Measurements from ENCODE around the gene FKTN.

The FKTN gene

DNA sequence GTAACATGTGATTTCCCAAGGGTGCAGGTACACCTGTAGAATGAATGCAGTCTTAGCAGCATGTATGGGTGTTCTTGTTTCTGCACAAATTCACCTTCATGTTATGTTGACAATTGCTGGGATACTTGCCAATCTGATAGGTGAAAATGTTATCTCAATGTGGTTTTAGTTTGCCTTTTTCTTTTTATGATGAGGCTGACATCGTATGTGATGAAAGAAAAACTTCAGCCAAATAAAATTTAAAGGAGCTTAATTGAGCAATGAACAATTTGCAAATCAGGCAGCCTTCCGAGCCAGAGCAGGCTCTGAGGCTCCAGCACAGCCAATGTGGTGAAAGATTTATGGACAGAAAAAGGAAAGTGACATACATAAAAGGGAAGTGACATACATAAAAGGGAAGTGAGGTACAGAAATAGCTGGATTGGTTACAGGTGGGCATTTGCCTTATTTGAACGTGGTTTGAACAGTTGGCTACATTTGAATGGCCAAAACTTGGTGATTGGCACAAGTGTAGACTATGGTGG lies 114.8 kb downstream of the FKTN start:
- Histone ChIP-seq H3K27me3 (ENCODE audit: insufficient read depth, low read length, poor library complexity, severe bottlenecking) (no peaks in the 10 kb centered on the region), H3F3A (ENCODE audit: low read depth) (no peaks in the 10 kb centered on the region), H2AFZ (ENCODE audit: low read length) (peak overlapping the region; percentile 36; the same call in 1 of the 2 replicates), H3K79me2 (ENCODE audit: insufficient read depth, low read length) (no peaks in the 10 kb centered on the region), H4K20me1 (ENCODE audit: insufficient read depth, low read length, poor library complexity, severe bottlenecking) (no peaks in the 10 kb centered on the region), H3K9ac (ENCODE audit: low read depth, low read length, poor library complexity, severe bottlenecking) (no peak overlapping the region), H3K4me3 (ENCODE audit: low read length, poor library complexity, severe bottlenecking) (no peak overlapping the region), H3K9me3 (ENCODE audit: insufficient read depth, low read depth, low read length) (no peaks in the 10 kb centered on the region), H3K4me2 (ENCODE audit: low read depth, low read length, poor library complexity, severe bottlenecking) (no peak overlapping the region), H3K36me3 (ENCODE audit: insufficient read depth, low read length) (no peaks in the 10 kb centered on the region), H3K4me1 (ENCODE audit: insufficient read depth, low read length, poor library complexity, severe bottlenecking) (peaks cover 22% of the 10 kb centered on the region), H3K9me2 (replicated peaks; ENCODE audit: low read depth, low read length) (no peaks in the 10 kb centered on the region)
- TF ChIP-seq CTCF (conservative IDR thresholded peaks at IDR 0.05; ENCODE audit: low read length) (no peak), EZH2phosphoT487 (IDR thresholded peaks at IDR 0.05; ENCODE audit: borderline replicate concordance) (no peak)

DNA sequence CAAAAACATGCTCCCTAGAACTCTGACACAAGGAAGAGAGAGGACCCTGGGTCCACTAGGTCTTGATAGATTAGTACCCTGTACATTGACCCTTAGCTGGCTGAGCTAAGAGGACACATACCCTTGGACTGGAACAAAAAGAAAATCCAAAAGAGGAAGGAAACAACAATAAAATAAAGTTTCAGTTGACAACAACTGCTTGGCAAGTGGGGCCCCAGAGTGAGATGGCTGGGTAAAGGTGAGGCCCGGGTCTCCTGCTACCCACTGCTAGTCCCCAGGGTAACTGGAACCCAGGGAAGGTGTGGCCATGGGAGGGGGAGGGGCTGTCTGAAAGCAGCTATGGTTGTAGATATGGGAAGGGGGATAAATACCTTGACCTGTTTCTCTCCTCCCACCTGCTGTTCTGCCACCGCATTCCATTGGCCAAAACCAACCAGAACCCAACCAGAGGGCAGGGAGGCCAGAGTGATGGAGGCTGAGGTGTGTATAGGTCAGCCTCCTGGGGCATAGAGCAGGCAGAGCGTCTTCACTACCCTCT lies 116.0 kb downstream of the FKTN start:
- Histone ChIP-seq H4K20me1 (ENCODE audit: insufficient read depth, low read length, poor library complexity, severe bottlenecking) (no peaks in the 10 kb centered on the region), H3F3A (ENCODE audit: low read depth) (no peaks in the 10 kb centered on the region), H2AFZ (ENCODE audit: low read length) (peak overlapping the region; percentile 36; the same call in 1 of the 2 replicates), H3K4me1 (ENCODE audit: insufficient read depth, low read length, poor library complexity, severe bottlenecking) (peaks cover 22% of the 10 kb centered on the region), H3K9me3 (ENCODE audit: insufficient read depth, low read depth, low read length) (no peaks in the 10 kb centered on the region), H3K4me2 (ENCODE audit: low read depth, low read length, poor library complexity, severe bottlenecking) (peak overlapping the region; percentile 33), H3K27me3 (ENCODE audit: insufficient read depth, low read length, poor library complexity, severe bottlenecking) (no peaks in the 10 kb centered on the region), H3K9ac (ENCODE audit: low read depth, low read length, poor library complexity, severe bottlenecking) (no peak overlapping the region), H3K79me2 (ENCODE audit: insufficient read depth, low read length) (no peaks in the 10 kb centered on the region), H3K4me3 (ENCODE audit: low read length, poor library complexity, severe bottlenecking) (no peak overlapping the region), H3K36me3 (ENCODE audit: insufficient read depth, low read length) (no peaks in the 10 kb centered on the region), H3K9me2 (replicated peaks; ENCODE audit: low read depth, low read length) (no peaks in the 10 kb centered on the region)
- TF ChIP-seq CTCF (conservative IDR thresholded peaks at IDR 0.05; ENCODE audit: low read length) (no peak), EZH2phosphoT487 (IDR thresholded peaks at IDR 0.05; ENCODE audit: borderline replicate concordance) (no peak)

DNA sequence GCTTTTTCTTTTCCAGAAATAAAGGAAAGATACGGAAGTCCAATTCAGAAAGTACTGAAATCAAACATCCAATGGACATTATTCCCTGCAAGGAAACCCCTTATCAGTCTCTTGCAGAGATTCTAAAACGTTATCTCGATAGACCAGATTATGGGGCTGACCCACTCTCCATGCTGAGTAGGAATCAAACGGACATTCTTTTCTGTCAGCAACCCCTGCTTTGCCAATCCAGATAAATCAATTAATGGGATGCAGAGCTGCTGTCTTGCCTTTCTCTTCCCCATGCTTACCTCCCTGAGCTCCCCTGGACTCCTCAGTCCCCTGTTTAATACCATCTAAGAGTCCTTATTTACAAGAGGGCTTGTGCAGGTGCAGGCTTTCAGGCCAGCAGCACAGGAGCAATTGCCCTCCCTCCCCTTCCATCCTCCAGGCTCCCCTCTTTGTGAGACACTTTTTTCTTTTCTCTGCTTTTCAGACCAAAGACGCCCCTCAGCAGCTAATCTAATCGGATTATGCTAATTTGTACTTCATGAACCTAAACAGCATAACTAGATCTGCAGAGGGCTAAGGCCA lies 118.5 kb downstream of the FKTN start:
- Histone ChIP-seq H3K79me2 (ENCODE audit: insufficient read depth, low read length) (no peaks in the 10 kb centered on the region), H3F3A (ENCODE audit: low read depth) (no peaks in the 10 kb centered on the region), H2AFZ (ENCODE audit: low read length) (0 out of 2 replicates have a peak overlapping the region, but pooled peaks have one; percentile 45), H4K20me1 (ENCODE audit: insufficient read depth, low read length, poor library complexity, severe bottlenecking) (no peaks in the 10 kb centered on the region), H3K36me3 (ENCODE audit: insufficient read depth, low read length) (no peaks in the 10 kb centered on the region), H3K9me3 (ENCODE audit: insufficient read depth, low read depth, low read length) (no peaks in the 10 kb centered on the region), H3K4me3 (ENCODE audit: low read length, poor library complexity, severe bottlenecking) (no peak overlapping the region), H3K4me2 (ENCODE audit: low read depth, low read length, poor library complexity, severe bottlenecking) (no peak overlapping the region), H3K4me1 (ENCODE audit: insufficient read depth, low read length, poor library complexity, severe bottlenecking) (peaks cover 35% of the 10 kb centered on the region), H3K9me2 (replicated peaks; ENCODE audit: low read depth, low read length) (no peaks in the 10 kb centered on the region), H3K27me3 (ENCODE audit: insufficient read depth, low read length, poor library complexity, severe bottlenecking) (no peaks in the 10 kb centered on the region), H3K9ac (ENCODE audit: low read depth, low read length, poor library complexity, severe bottlenecking) (no peak overlapping the region)
- TF ChIP-seq CTCF (conservative IDR thresholded peaks at IDR 0.05; ENCODE audit: low read length) = no peak
- TF ChIP-seq EZH2phosphoT487 (IDR thresholded peaks at IDR 0.05; ENCODE audit: borderline replicate concordance) = no peak

Measured in Loucy (cell line).